Spleen (tissue), 11 donors: ENCODE measurements around the gene LAMC1. TPM values are rescaled to one million over a fixed set of nuclear protein-coding genes. Genes with fewer than 3 reads are reported as not detected.

Source experiments
- DNase-seq: peaks from one replicate; pipeline ENCODE4 v3.0.0-alpha.2; 2020
- H3K27ac ChIP-seq, 8 donors: fragments of 200-600 bp; sonication (generic) in 7 of 8; 1 replicate in 4 of 8; 2 replicates in 4 of 8; pipeline versions ENCODE4 v1.5.0 to v1.8.0; 2016 to 2021; ENCODE audit warnings: inconsistent platforms in 4 of 8, mild to moderate bottlenecking in 4 of 8, moderate library complexity in 1 of 8
- H3K27me3 ChIP-seq, 7 donors: fragments of 200-600 bp; sonication (generic) in 6 of 7; replicated peaks in 1 of 7; 1 replicate in 4 of 7; 2 replicates in 3 of 7; pipeline versions ENCODE4 v1.5.0 to v1.8.0; 2016 to 2021; ENCODE audit warnings: inconsistent platforms in 3 of 7, mild to moderate bottlenecking in 1 of 7
- H3K36me3 ChIP-seq, 6 donors: fragments of 200-600 bp; sonication (generic) in 5 of 6; 1 replicate in 4 of 6; 2 replicates in 2 of 6; pipeline versions ENCODE4 v1.5.0 to v1.8.0; 2016 to 2021; ENCODE audit warnings: inconsistent platforms in 2 of 6
- H3K4me1 ChIP-seq, 6 donors: fragments of 200-600 bp; sonication (generic) in 5 of 6; 1 replicate in 3 of 6; 2 replicates in 3 of 6; pipeline versions ENCODE4 v1.5.0 to v1.8.0; 2016 to 2021; ENCODE audit warnings: inconsistent platforms in 3 of 6
- H3K4me3 ChIP-seq, 8 donors: fragments of 200-600 bp; sonication (generic) in 7 of 8; 1 replicate in 4 of 8; 2 replicates in 4 of 8; pipeline versions ENCODE4 v1.5.0 to v1.8.0; 2016 to 2021; ENCODE audit warnings: inconsistent platforms in 4 of 8, mild to moderate bottlenecking in 4 of 8, moderate library complexity in 2 of 8
- H3K9me3 ChIP-seq, 8 donors: fragments of 200-600 bp; sonication (generic) in 7 of 8; 1 replicate in 4 of 8; 2 replicates in 4 of 8; pipeline versions ENCODE4 v1.5.0 to v1.8.0; 2016 to 2021; ENCODE audit warnings: inconsistent platforms in 4 of 8
- CTCF ChIP-seq, 11 experiments: fragments of 200-600 bp in 7 of 11; fragments of 450-650 bp in 4 of 11; sonication (generic) in 4 of 11; IDR thresholded peaks in 8 of 11; conservative IDR thresholded peaks in 3 of 11; 1 replicate in 7 of 11; 2 replicates in 4 of 11; pipeline versions ENCODE4 v1.4.0 to v1.8.0; 2016 to 2021; ENCODE audit warnings: antibody characterized with exemption in 11 of 11, inconsistent platforms in 4 of 11, mild to moderate bottlenecking in 1 of 11
- POLR2A ChIP-seq, 3 donors: fragments of 450-650 bp; IDR thresholded peaks; one replicate each; pipeline ENCODE4 v1.5.1; 2017; ENCODE audit warnings: antibody characterized with exemption in 3 of 3, mild to moderate bottlenecking in 1 of 3
- POLR2AphosphoS5 ChIP-seq, 3 donors: sonication (generic); formaldehyde crosslinking; IDR thresholded peaks; one replicate each; pipeline ENCODE4 v1.5.1; 2017; ENCODE audit warnings: antibody characterized with exemption in 3 of 3
- WGBS, 5 donors: extraction: QIAGEN DNeasy Blood & Tissue Kit in 3 of 5; methylation state at CpG; one replicate each; pipeline versions ENCODE4 v1.1.5 to v1.1.7; 2013 to 2018; 5-methylcytosine and 5-hydroxymethylcytosine counted together
- intact Hi-C: fragments of 100-400 bp; cut with DNase I; formaldehyde crosslinking; loops from one replicate; pipeline ENCODE4 v1.15.0; 2023; ENCODE audit warnings: low total_unique reads
- polyA plus RNA-seq, 3 donors: library from polyadenylated mRNA; stranded (reverse); fragments of 200-250 nt; gene quantifications; one replicate each; pipeline ENCODE4 v1.2.1, GENCODE V29; 2013
- total RNA-seq, 7 donors: library from RNA; depleted of rRNA in 3 of 7; stranded (reverse); fragments of >200 nt in 3 of 7; fragmentation: NEBNext Ultra II Directional in 4 of 7; extraction: Animal tissue kit (Norgen Biotek cat#: 25700) in 4 of 7; gene quantifications; one replicate each; pipeline versions ENCODE4 v1.1.0 to v1.2.1, GENCODE V29; 2016 to 2021
- donor health status: healthy with polysubstance abuse.
- donor health status: DM: no; HTN: no; CAD: no; lungs with moderate emphysema.
- donor health status: DM: no; HTN: no; CAD: no.
- donor health status: Bipolar disorder and iron deficiency.
- donor health status: healthy.
- donor health status: DM: no; HTN: no; CAD: no.
- donor health status: DM: yes; HTN: yes; CAD: no.

Gene LAMC1
- total and polyA plus RNA-seq, 10 donors: 2.7 to 38.5 (median 30.5) TPM

- Histone ChIP-seq H3K27ac (no peak overlapping the region), H3K27me3 (peaks cover 0 to 13% (median 0%) of the 10 kb centered on the region in 7 donors), H3K36me3 (no peaks in the 10 kb centered on the region), H3K4me3 (no peak overlapping the region), H3K4me1 (no peaks in the 10 kb centered on the region), H3K9me3 (peaks cover 0 to 6% (median 2%) of the 10 kb centered on the region in 8 donors)
- WGBS, 5 donors: 79 to 87% (median 84%) methylated on average over 7 of the region's 7 CpGs
- DNase-seq: no peak
- TF ChIP-seq CTCF (IDR thresholded peaks at IDR 0.05 in 8 of 11, conservative IDR thresholded peaks at IDR 0.05 in 3 of 11) (no peak), POLR2A (IDR thresholded peaks at IDR 0.05) (no peak), POLR2AphosphoS5 (IDR thresholded peaks at IDR 0.05) (no peak)
- intact Hi-C loops: no loop called here
Measured at GRCh38 chr1:182984138-182984537, 39.1 kb upstream of the LAMC1 start.

GRCh38 chr1:182984621-182985020, 38.6 kb upstream of the LAMC1 start:
- H3K4me3 ChIP-seq: no peak overlapping the region
- 85 to 100% (median 88%) methylated on average over 1 of the region's 1 CpG for WGBS, 5 donors
- no peaks in the 10 kb centered on the region for H3K36me3 ChIP-seq
- intact Hi-C loops: no loop called here
- H3K27me3 ChIP-seq: peaks cover 0 to 16% (median 0%) of the 10 kb centered on the region in 7 donors
- TF ChIP-seq POLR2AphosphoS5 (IDR thresholded peaks at IDR 0.05): no peak
- TF ChIP-seq POLR2A (IDR thresholded peaks at IDR 0.05): no peak
- no peak for TF ChIP-seq CTCF (IDR thresholded peaks at IDR 0.05 in 8 of 11, conservative IDR thresholded peaks at IDR 0.05 in 3 of 11)
- H3K9me3 ChIP-seq: peaks cover 0 to 6% (median 2%) of the 10 kb centered on the region in 8 donors
- H3K4me1 ChIP-seq: no peaks in the 10 kb centered on the region
- no peak for DNase-seq
- no peak overlapping the region for H3K27ac ChIP-seq

- Histone ChIP-seq H3K27ac (no peak overlapping the region), H3K4me1 (no peaks in the 10 kb centered on the region), H3K9me3 (peaks cover 0 to 6% (median 2%) of the 10 kb centered on the region in 8 donors), H3K27me3 (peaks cover 0 to 25% (median 0%) of the 10 kb centered on the region in 7 donors), H3K36me3 (no peaks in the 10 kb centered on the region), H3K4me3 (no peak overlapping the region)
- intact Hi-C loops: no loop called here
- no peak for DNase-seq
- no peak for TF ChIP-seq CTCF (IDR thresholded peaks at IDR 0.05 in 8 of 11, conservative IDR thresholded peaks at IDR 0.05 in 3 of 11)
- TF ChIP-seq POLR2A (IDR thresholded peaks at IDR 0.05): no peak
- no peak for TF ChIP-seq POLR2AphosphoS5 (IDR thresholded peaks at IDR 0.05)
- WGBS, 5 donors: 74 to 95% (median 91%) methylated on average over 1 of the region's 1 CpG
Measured at GRCh38 chr1:182985876-182986275, 37.3 kb upstream of the LAMC1 start.

- no peak overlapping the region for H3K4me3 ChIP-seq
- no peaks in the 10 kb centered on the region for H3K36me3 ChIP-seq
- H3K9me3 ChIP-seq: no peaks in the 10 kb centered on the region
- TF ChIP-seq POLR2AphosphoS5 (IDR thresholded peaks at IDR 0.05) (no peak), CTCF (IDR thresholded peaks at IDR 0.05 in 8 of 11, conservative IDR thresholded peaks at IDR 0.05 in 3 of 11) (no peak), POLR2A (IDR thresholded peaks at IDR 0.05) (no peak)
- H3K27me3 ChIP-seq: peaks cover 0 to 18% (median 0%) of the 10 kb centered on the region in 7 donors
- WGBS, 5 donors: 86 to 94% (median 88%) methylated on average over 7 of the region's 7 CpGs
- no peak overlapping the region for H3K27ac ChIP-seq
- no peaks in the 10 kb centered on the region for H3K4me1 ChIP-seq
- intact Hi-C loops: no loop called here
- DNase-seq: no peak
Measured at GRCh38 chr1:182990413-182991144, 32.6 kb upstream of the LAMC1 start.
